Testis (tissue), 3 donors: ENCODE results near the gene CIB1. TPM values are rescaled to one million over a fixed set of nuclear protein-coding genes. Genes with fewer than 3 reads are reported as not detected.

ENCODE experiments used
- DNase-seq: peaks from one replicate; pipeline ENCODE4 v3.0.0-alpha.2; 2019
- H3K27ac ChIP-seq, 2 donors: fragments of 200-600 bp; sonication (generic); one replicate each; pipeline ENCODE4 v1.5.1; 2019
- H3K27me3 ChIP-seq: fragments of 200-600 bp; sonication (generic); one replicate; pipeline ENCODE4 v1.5.1; 2019
- H3K36me3 ChIP-seq: fragments of 200-600 bp; sonication (generic); one replicate; pipeline ENCODE4 v1.5.1; 2017; ENCODE audit warnings: low read depth; ENCODE audit errors: missing control alignments
- H3K4me1 ChIP-seq: fragments of 200-600 bp; sonication (generic); one replicate; pipeline ENCODE4 v1.5.1; 2019
- H3K4me3 ChIP-seq, 2 donors: fragments of 200-600 bp; sonication (generic); one replicate each; pipeline ENCODE4 v1.5.1; 2017 to 2019
- H3K9me3 ChIP-seq: fragments of 200-600 bp; sonication (generic); one replicate; pipeline ENCODE4 v1.5.1; 2017
- POLR2A ChIP-seq: fragments of 450-650 bp; IDR thresholded peaks from one replicate; pipeline ENCODE4 v1.6.1; 2017; ENCODE audit warnings: antibody characterized with exemption, mild to moderate bottlenecking, moderate library complexity
- WGBS, 2 donors: methylation state at CpG; one replicate each; pipeline ENCODE4 v1.1.5; 2018; 5-methylcytosine and 5-hydroxymethylcytosine counted together
- intact Hi-C: fragments of 100-400 bp; cut with DNase I; formaldehyde crosslinking; loops from one replicate; pipeline ENCODE4 v1.15.1; 2023; ENCODE audit warnings: low total_unique reads
- polyA plus RNA-seq: library from polyadenylated mRNA; stranded (reverse); fragments of 350-450 nt; fragmentation: Illumina TruSeq; extraction: RNeasy Lipid Tissue Mini Kit (QIAGEN cat#74804); gene quantifications from one replicate; pipeline ENCODE4 v1.2.3, GENCODE V29; 2014; ENCODE audit warnings: low read depth, low replicate concordance; ENCODE audit not compliant: insufficient read depth
- total RNA-seq, 2 donors: library from RNA; depleted of rRNA; stranded (reverse); fragments of >200 nt; gene quantifications; one replicate each; pipeline ENCODE4 v1.2.3, GENCODE V29; 2016
- TF ChIP-seq, protein P1 (sequence below), 3 experiments: fragments of 450-650 bp in 2 of 3; fragments of 200-600 bp in 1 of 3; sonication (generic) in 1 of 3; IDR thresholded peaks; one replicate each; pipeline ENCODE4 v1.5.1; 2016 to 2019; ENCODE audit warnings: antibody characterized with exemption in 3 of 3, mild to moderate bottlenecking in 2 of 3, moderate library complexity in 1 of 3

CIB1 gene
- total and polyA plus RNA-seq, 3 donors from 2014 or later, result 50.8 to 138 (median 78.0) TPM

DNA sequence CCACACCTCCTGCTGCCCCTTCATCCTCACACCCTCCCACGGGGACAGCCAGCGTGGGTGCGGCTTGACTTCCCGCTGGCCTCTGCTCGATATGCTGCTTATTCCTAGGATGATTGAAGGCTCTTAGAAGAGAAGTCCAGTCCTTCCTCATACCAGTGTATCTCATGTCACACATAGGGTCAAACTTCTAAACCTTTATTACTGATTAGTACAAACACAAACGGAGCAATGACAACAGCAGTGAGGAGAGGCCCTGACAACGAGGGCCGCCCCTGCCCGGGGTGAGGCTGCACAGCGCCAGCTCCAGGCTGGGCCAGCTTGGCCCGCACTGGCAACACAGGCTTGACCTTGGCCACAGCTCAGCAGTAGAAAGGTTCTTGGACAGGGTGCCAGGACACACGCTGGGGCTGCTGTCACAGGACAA, 3.7 kb downstream of the CIB1 start:
- Histone ChIP-seq H3K4me3 (no peak overlapping the region), H3K36me3 (no peaks in the 10 kb centered on the region), H3K4me1 (peaks cover 22% of the 10 kb centered on the region), H3K9me3 (no peaks in the 10 kb centered on the region), H3K27me3 (no peaks in the 10 kb centered on the region), H3K27ac (peak overlapping the region; percentile 51 to 79)
- DNase-seq, result peak; percentile 86
- 51 to 73% methylated on average over 4 to 12 of the region's 12 CpGs for WGBS, 2 donors
- intact Hi-C loops, result no loop called here
- TF ChIP-seq, protein P1, sequence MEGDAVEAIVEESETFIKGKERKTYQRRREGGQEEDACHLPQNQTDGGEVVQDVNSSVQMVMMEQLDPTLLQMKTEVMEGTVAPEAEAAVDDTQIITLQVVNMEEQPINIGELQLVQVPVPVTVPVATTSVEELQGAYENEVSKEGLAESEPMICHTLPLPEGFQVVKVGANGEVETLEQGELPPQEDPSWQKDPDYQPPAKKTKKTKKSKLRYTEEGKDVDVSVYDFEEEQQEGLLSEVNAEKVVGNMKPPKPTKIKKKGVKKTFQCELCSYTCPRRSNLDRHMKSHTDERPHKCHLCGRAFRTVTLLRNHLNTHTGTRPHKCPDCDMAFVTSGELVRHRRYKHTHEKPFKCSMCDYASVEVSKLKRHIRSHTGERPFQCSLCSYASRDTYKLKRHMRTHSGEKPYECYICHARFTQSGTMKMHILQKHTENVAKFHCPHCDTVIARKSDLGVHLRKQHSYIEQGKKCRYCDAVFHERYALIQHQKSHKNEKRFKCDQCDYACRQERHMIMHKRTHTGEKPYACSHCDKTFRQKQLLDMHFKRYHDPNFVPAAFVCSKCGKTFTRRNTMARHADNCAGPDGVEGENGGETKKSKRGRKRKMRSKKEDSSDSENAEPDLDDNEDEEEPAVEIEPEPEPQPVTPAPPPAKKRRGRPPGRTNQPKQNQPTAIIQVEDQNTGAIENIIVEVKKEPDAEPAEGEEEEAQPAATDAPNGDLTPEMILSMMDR (IDR thresholded peaks at IDR 0.05), result no peak
- no peak for TF ChIP-seq POLR2A

DNA sequence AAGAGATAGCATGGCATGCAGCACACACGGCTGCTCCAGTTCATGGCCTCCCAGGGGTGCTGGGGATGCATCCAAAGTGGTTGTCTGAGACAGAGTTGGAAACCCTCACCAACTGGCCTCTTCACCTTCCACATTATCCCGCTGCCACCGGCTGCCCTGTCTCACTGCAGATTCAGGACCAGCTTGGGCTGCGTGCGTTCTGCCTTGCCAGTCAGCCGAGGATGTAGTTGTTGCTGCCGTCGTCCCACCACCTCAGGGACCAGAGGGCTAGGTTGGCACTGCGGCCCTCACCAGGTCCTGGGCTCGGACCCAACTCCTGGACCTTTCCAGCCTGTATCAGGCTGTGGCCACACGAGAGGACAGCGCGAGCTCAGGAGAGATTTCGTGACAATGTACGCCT, 4.8 kb downstream of the CIB1 start:
- peaks cover 14% of the 10 kb centered on the region for H3K4me1 ChIP-seq
- H3K4me3 ChIP-seq, result no peak overlapping the region
- no peaks in the 10 kb centered on the region for H3K9me3 ChIP-seq
- DNase-seq, result no peak
- H3K36me3 ChIP-seq, result no peaks in the 10 kb centered on the region
- H3K27me3 ChIP-seq, result no peaks in the 10 kb centered on the region
- 72 to 87% methylated on average over 9 to 15 of the region's 15 CpGs for WGBS, 2 donors
- TF ChIP-seq POLR2A, result no peak
- TF ChIP-seq, protein P1 (IDR thresholded peaks at IDR 0.05), result no peak
- intact Hi-C loops, result no loop called here
- H3K27ac ChIP-seq, result no peak overlapping the region

DNA sequence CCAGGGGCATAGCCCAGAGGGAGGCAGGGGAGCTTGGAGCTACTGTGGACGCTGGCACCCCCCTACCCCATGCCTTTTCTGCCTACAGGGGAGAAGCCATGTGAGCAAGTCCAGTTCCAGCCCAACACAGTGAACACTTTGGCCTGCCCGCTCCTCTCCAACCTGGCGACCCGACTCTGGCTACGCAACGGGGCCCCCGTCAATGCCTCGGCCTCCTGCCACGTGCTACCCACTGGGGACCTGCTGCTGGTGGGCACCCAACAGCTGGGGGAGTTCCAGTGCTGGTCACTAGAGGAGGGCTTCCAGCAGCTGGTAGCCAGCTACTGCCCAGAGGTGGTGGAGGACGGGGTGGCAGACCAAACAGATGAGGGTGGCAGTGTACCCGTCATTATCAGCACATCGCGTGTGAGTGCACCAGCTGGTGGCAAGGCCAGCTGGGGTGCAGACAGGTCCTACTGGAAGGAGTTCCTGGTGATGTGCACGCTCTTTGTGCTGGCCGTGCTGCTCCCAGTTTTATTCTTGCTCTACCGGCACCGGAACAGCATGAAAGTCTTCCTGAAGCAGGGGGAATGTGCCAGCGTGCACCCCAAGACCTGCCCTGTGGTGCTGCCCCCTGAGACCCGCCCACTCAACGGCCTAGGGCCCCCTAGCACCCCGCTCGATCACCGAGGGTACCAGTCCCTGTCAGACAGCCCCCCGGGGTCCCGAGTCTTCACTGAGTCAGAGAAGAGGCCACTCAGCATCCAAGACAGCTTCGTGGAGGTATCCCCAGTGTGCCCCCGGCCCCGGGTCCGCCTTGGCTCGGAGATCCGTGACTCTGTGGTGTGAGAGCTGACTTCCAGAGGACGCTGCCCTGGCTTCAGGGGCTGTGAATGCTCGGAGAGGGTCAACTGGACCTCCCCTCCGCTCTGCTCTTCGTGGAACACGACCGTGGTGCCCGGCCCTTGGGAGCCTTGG, 5.6 kb downstream of the CIB1 start:
- no peak for DNase-seq
- Histone ChIP-seq H3K4me3 (no peak overlapping the region), H3K9me3 (no peaks in the 10 kb centered on the region), H3K27me3 (no peaks in the 10 kb centered on the region), H3K36me3 (no peaks in the 10 kb centered on the region), H3K4me1 (peaks cover 14% of the 10 kb centered on the region), H3K27ac (no peak overlapping the region)
- intact Hi-C loops, result no loop called here
- TF ChIP-seq, protein P1 (IDR thresholded peaks at IDR 0.05), result no peak
- no peak for TF ChIP-seq POLR2A
- WGBS, 2 donors, result 93% methylated on average over 18 to 38 of the region's 38 CpGs

DNA sequence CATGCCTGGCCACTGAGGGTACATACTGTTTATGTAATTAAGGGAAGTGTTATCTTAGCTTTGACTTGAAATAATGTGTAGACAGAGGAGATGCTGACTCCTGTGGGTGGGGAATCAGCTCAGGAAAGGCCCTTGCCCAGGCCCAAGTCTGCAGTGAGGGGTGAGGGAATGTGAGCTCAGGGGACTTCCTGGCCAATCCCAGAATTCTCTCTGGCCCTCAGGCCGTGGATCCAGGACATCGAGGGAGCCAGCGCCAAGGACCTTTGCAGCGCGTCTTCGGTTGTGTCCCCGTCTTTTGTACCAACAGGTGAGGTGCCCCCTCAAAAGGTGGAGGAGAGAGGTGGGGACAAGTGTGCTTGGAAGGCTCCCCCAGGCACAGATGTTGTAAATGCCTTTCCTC, 6.4 kb downstream of the CIB1 start:
- TF ChIP-seq, protein P1 (IDR thresholded peaks at IDR 0.05), result no peak
- no peak for TF ChIP-seq POLR2A
- WGBS, 2 donors, result 93% methylated on average over 3 to 7 of the region's 7 CpGs
- no peaks in the 10 kb centered on the region for H3K9me3 ChIP-seq
- no peak overlapping the region for H3K27ac ChIP-seq
- H3K36me3 ChIP-seq, result no peaks in the 10 kb centered on the region
- no peaks in the 10 kb centered on the region for H3K27me3 ChIP-seq
- no peak overlapping the region for H3K4me3 ChIP-seq
- intact Hi-C loops, result no loop called here
- peaks cover 7% of the 10 kb centered on the region for H3K4me1 ChIP-seq
- DNase-seq, result no peak
